HG03097 (cell line): Measurements from ENCODE around the gene NFKB1.
"Not testable (repeated sequence)": the region's sequence is repeated elsewhere in the genome, so short reads cannot be mapped to it uniquely, and the experiment has no call there.

Source experiments
- ATAC-seq: cut with Tn5 transposase; IDR thresholded peaks from one replicate; pipeline ENCODE4 v1.9.1; 2021; ENCODE audit not compliant: unreplicated experiment, low FRiP score

The NFKB1 gene

GRCh38 chr4:102500696-102501446, at the start of gene NFKB1:
TSS of gene NFKB1 (plus strand) at chr4:102501359. CDS start at chr4:102525519, 24,160 bp downstream.
- peak; percentile 45 for ATAC-seq

GRCh38 chr4:102452854-102453253, 48.3 kb upstream of the NFKB1 start:
- ATAC-seq, result no peak

GRCh38 chr4:102453827-102454226, 47.3 kb upstream of the NFKB1 start:
- no peak for ATAC-seq

- no peak for ATAC-seq
These were observed 46.9 kb upstream of the NFKB1 start for GRCh38 chr4:102454268-102454667.

GRCh38 chr4:102454981-102455685, 46.0 kb upstream of the NFKB1 start:
- no peak for ATAC-seq

GRCh38 chr4:102455750-102456149, 45.4 kb upstream of the NFKB1 start:
- no peak for ATAC-seq

- no peak for ATAC-seq
These were observed 34.9 kb upstream of the NFKB1 start for GRCh38 chr4:102466298-102466697.

GRCh38 chr4:102469806-102470205, 31.4 kb upstream of the NFKB1 start:
- no peak for ATAC-seq

- no peak for ATAC-seq
These were observed 28.6 kb upstream of the NFKB1 start for GRCh38 chr4:102472441-102473013.

- ATAC-seq, result no peak
These were observed 27.7 kb upstream of the NFKB1 start for GRCh38 chr4:102473476-102473875.

GRCh38 chr4:102474736-102475504, 26.2 kb upstream of the NFKB1 start:
- no peak for ATAC-seq

- no peak for ATAC-seq
These were observed 23.5 kb upstream of the NFKB1 start for GRCh38 chr4:102477657-102478056.

- ATAC-seq, result no peak
These were observed 23.0 kb upstream of the NFKB1 start for GRCh38 chr4:102478186-102478585.

- not testable (repeated sequence) for ATAC-seq
These were observed 21.3 kb upstream of the NFKB1 start for GRCh38 chr4:102479832-102480231.

- ATAC-seq, result no peak
These were observed 18.0 kb upstream of the NFKB1 start for GRCh38 chr4:102483120-102483519.

- not testable (repeated sequence) for ATAC-seq
These were observed 17.0 kb upstream of the NFKB1 start for GRCh38 chr4:102483990-102484692.

GRCh38 chr4:102492531-102493241, 8.5 kb upstream of the NFKB1 start:
- ATAC-seq, result no peak

- no peak for ATAC-seq
These were observed 7.9 kb upstream of the NFKB1 start for GRCh38 chr4:102493257-102493656.

- no peak for ATAC-seq
These were observed 7.4 kb upstream of the NFKB1 start for GRCh38 chr4:102493794-102494193.

GRCh38 chr4:102494603-102495002, 6.6 kb upstream of the NFKB1 start:
- no peak for ATAC-seq
